Measurements from ENCODE around the gene KLHL29.

KLHL29 gene

DNA sequence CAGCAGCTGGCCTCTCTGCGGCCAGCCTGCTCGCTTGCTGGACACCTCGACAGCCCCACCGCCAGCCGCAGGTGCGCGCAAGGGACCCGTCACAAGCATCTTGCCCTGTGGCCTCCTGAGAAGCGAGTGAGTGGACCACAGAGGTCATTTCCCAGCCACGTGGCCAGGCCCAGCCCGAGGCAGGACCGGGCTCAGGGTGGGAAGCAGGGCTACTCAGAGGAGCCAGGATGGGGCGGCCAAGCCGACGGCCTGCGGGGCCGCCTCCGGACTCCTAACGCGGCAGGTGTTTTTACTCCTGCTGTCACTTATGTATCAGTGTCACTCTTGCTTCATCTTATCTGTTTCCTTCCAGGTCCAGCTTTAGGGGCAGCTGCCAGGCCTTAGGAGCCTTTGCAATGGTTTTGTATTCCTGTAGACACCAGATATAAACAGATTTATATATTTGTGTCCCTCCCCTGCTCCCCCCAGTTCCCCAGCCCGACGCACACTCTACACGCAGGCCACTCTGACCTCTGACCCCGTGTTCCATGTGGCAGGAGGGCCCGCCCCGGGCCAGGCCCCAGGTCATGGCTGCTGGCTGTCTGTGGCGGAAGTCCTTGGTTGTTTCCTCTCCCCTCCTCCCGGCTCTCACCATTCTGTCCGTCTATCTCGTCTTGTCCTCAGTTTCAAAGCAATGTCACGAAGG is 305.6 kb downstream of the KLHL29 start:
- no peak overlapping the region for H2BK120ac ChIP-seq (ENCODE audit: low read depth, low read length)
- H3K4me3 ChIP-seq (ENCODE audit: low read length in 2 of 2) = no peak overlapping the region
- no peaks in the 10 kb centered on the region for H3K27me3 ChIP-seq (ENCODE audit: control insufficient read depth in 3 of 3, insufficient read depth in 3 of 3, low read depth in 1 of 3, low read length in 3 of 3)
- no peak overlapping the region for H3K4me2 ChIP-seq (ENCODE audit: insufficient read depth, low read length, poor library complexity, severe bottlenecking)
- H2BK5ac ChIP-seq (ENCODE audit: low read length) = no peak overlapping the region
- H3K18ac ChIP-seq (ENCODE audit: low read length) = peak overlapping the region; percentile 93
- peak overlapping the region; percentile 9 for H4K8ac ChIP-seq (ENCODE audit: low read depth, low read length)
- peak overlapping the region; percentile 97 for H2BK15ac ChIP-seq (ENCODE audit: low read length)
- H2AK5ac ChIP-seq (ENCODE audit: low read depth, low read length) = peak overlapping the region; percentile 89
- peaks cover 2% of the 10 kb centered on the region for H3K79me1 ChIP-seq (ENCODE audit: low read depth, low read length)
- H3K14ac ChIP-seq (ENCODE audit: low read length) = peak overlapping the region; percentile 15
- no peaks in the 10 kb centered on the region for H3K9me3 ChIP-seq (replicated peaks in 1 of 2; ENCODE audit: control insufficient read depth in 2 of 2, insufficient read depth in 1 of 2, low read depth in 1 of 2, low read length in 2 of 2)
- DNase-seq (ENCODE audit: low spot score) = no peak
- no peak overlapping the region for H4K91ac ChIP-seq (ENCODE audit: low read depth, low read length, poor library complexity)
- no peak overlapping the region for H2AFZ ChIP-seq (ENCODE audit: low read length)
- WGBS, 2 donors (ENCODE audit: extremely low coverage in 2 of 2, insufficient read length in 2 of 2, insufficient replicate concordance in 1 of 2) = no CpG with 5 or more reads among the region's 31 CpGs
- H2BK12ac ChIP-seq (ENCODE audit: low read length) = peak overlapping the region; percentile 87
- H3K23ac ChIP-seq (ENCODE audit: low read depth, low read length, poor library complexity) = peak overlapping the region; percentile 82
- H3K27ac ChIP-seq (replicated peaks; ENCODE audit: low read length) = no peak overlapping the region
- H3K9ac ChIP-seq (ENCODE audit: low read depth, low read length, poor library complexity) = peak overlapping the region; percentile 80
- H3K4ac ChIP-seq (ENCODE audit: low read length) = no peak overlapping the region
- H3K4me1 ChIP-seq (ENCODE audit: control insufficient read depth in 2 of 2, insufficient read depth in 1 of 2, low read depth in 1 of 2, low read length in 2 of 2) = peaks cover 2 to 10% of the 10 kb centered on the region in 2 donors
- peaks cover 0 to 27% of the 10 kb centered on the region in 2 donors for H3K36me3 ChIP-seq (replicated peaks in 1 of 2; ENCODE audit: control insufficient read depth in 2 of 2, insufficient read depth in 2 of 2, low read length in 2 of 2)

DNA sequence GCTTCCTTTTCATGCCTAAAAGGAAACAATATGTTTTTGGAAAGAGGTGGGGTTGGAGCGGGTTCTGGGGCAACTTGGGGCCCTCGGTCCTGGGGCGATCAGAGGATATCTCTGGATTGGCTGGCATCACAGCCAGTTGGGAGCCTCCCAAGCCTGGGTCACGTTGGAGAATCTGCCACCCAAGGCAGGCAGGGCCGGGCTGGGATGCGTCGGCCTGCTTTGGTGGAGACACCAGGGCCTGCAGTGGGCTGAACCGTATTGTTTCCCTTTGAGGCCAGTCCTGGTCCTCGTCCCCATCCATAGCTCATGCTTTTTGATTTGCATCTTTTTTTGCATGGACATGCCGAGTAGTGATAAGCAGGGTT is 306.1 kb downstream of the KLHL29 start:
- peaks cover 2% of the 10 kb centered on the region for H3K79me1 ChIP-seq (ENCODE audit: low read depth, low read length)
- peaks cover 2 to 10% of the 10 kb centered on the region in 2 donors for H3K4me1 ChIP-seq (ENCODE audit: control insufficient read depth in 2 of 2, insufficient read depth in 1 of 2, low read depth in 1 of 2, low read length in 2 of 2)
- no peak overlapping the region for H2BK120ac ChIP-seq (ENCODE audit: low read depth, low read length)
- no peak overlapping the region for H2BK5ac ChIP-seq (ENCODE audit: low read length)
- no peak overlapping the region for H3K18ac ChIP-seq (ENCODE audit: low read length)
- H2BK15ac ChIP-seq (ENCODE audit: low read length) = no peak overlapping the region
- no peak overlapping the region for H3K9ac ChIP-seq (ENCODE audit: low read depth, low read length, poor library complexity)
- H3K14ac ChIP-seq (ENCODE audit: low read length) = no peak overlapping the region
- no peak overlapping the region for H2AFZ ChIP-seq (ENCODE audit: low read length)
- peaks cover 0 to 31% of the 10 kb centered on the region in 2 donors for H3K36me3 ChIP-seq (replicated peaks in 1 of 2; ENCODE audit: control insufficient read depth in 2 of 2, insufficient read depth in 2 of 2, low read length in 2 of 2)
- no peak overlapping the region for H2BK12ac ChIP-seq (ENCODE audit: low read length)
- H3K9me3 ChIP-seq (replicated peaks in 1 of 2; ENCODE audit: control insufficient read depth in 2 of 2, insufficient read depth in 1 of 2, low read depth in 1 of 2, low read length in 2 of 2) = no peaks in the 10 kb centered on the region
- H3K4me3 ChIP-seq (ENCODE audit: low read length in 2 of 2) = no peak overlapping the region
- no CpG with 5 or more reads among the region's 10 CpGs for WGBS, 2 donors (ENCODE audit: extremely low coverage in 2 of 2, insufficient read length in 2 of 2, insufficient replicate concordance in 1 of 2)
- no peak overlapping the region for H4K8ac ChIP-seq (ENCODE audit: low read depth, low read length)
- DNase-seq (ENCODE audit: low spot score) = no peak
- H3K4me2 ChIP-seq (ENCODE audit: insufficient read depth, low read length, poor library complexity, severe bottlenecking) = no peak overlapping the region
- H3K27me3 ChIP-seq (ENCODE audit: control insufficient read depth in 3 of 3, insufficient read depth in 3 of 3, low read depth in 1 of 3, low read length in 3 of 3) = no peaks in the 10 kb centered on the region
- no peak overlapping the region for H3K23ac ChIP-seq (ENCODE audit: low read depth, low read length, poor library complexity)
- no peak overlapping the region for H3K4ac ChIP-seq (ENCODE audit: low read length)
- H2AK5ac ChIP-seq (ENCODE audit: low read depth, low read length) = no peak overlapping the region
- H3K27ac ChIP-seq (replicated peaks; ENCODE audit: low read length) = no peak overlapping the region
- no peak overlapping the region for H4K91ac ChIP-seq (ENCODE audit: low read depth, low read length, poor library complexity)

DNA sequence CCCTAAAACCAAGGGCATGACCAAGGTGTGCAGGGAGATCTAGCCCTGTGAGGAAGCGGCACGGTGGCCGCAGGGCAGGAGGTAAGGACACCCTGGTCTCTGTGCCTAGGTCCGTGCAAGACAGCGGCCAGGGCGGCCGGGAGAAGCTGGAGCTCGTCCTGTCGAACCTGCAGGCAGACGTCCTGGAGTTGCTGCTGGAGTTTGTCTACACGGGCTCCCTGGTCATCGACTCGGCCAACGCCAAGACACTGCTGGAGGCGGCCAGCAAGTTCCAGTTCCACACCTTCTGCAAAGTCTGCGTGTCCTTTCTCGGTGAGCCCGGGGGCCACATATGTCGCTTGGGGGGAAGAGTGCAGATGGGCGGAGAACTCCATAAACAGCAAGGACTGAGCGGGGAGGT is 306.6 kb downstream of the KLHL29 start:
- H2BK15ac ChIP-seq (ENCODE audit: low read length) = no peak overlapping the region
- WGBS, 2 donors (ENCODE audit: extremely low coverage in 2 of 2, insufficient read length in 2 of 2, insufficient replicate concordance in 1 of 2) = no CpG with 5 or more reads among the region's 21 CpGs
- no peak overlapping the region for H3K4me3 ChIP-seq (ENCODE audit: low read length in 2 of 2)
- H2BK120ac ChIP-seq (ENCODE audit: low read depth, low read length) = no peak overlapping the region
- H3K14ac ChIP-seq (ENCODE audit: low read length) = no peak overlapping the region
- no peak overlapping the region for H3K9ac ChIP-seq (ENCODE audit: low read depth, low read length, poor library complexity)
- H3K4ac ChIP-seq (ENCODE audit: low read length) = no peak overlapping the region
- DNase-seq (ENCODE audit: low spot score) = no peak
- H4K8ac ChIP-seq (ENCODE audit: low read depth, low read length) = no peak overlapping the region
- no peak overlapping the region for H3K4me2 ChIP-seq (ENCODE audit: insufficient read depth, low read length, poor library complexity, severe bottlenecking)
- no peak overlapping the region for H3K27ac ChIP-seq (replicated peaks; ENCODE audit: low read length)
- peaks cover 2% of the 10 kb centered on the region for H3K79me1 ChIP-seq (ENCODE audit: low read depth, low read length)
- no peak overlapping the region for H2AFZ ChIP-seq (ENCODE audit: low read length)
- no peak overlapping the region for H3K23ac ChIP-seq (ENCODE audit: low read depth, low read length, poor library complexity)
- no peaks in the 10 kb centered on the region for H3K9me3 ChIP-seq (replicated peaks in 1 of 2; ENCODE audit: control insufficient read depth in 2 of 2, insufficient read depth in 1 of 2, low read depth in 1 of 2, low read length in 2 of 2)
- no peak overlapping the region for H2BK5ac ChIP-seq (ENCODE audit: low read length)
- no peak overlapping the region for H2AK5ac ChIP-seq (ENCODE audit: low read depth, low read length)
- H2BK12ac ChIP-seq (ENCODE audit: low read length) = no peak overlapping the region
- H3K18ac ChIP-seq (ENCODE audit: low read length) = no peak overlapping the region
- peaks cover 2 to 10% of the 10 kb centered on the region in 2 donors for H3K4me1 ChIP-seq (ENCODE audit: control insufficient read depth in 2 of 2, insufficient read depth in 1 of 2, low read depth in 1 of 2, low read length in 2 of 2)
- H3K27me3 ChIP-seq (ENCODE audit: control insufficient read depth in 3 of 3, insufficient read depth in 3 of 3, low read depth in 1 of 3, low read length in 3 of 3) = no peaks in the 10 kb centered on the region
- H3K36me3 ChIP-seq (replicated peaks in 1 of 2; ENCODE audit: control insufficient read depth in 2 of 2, insufficient read depth in 2 of 2, low read length in 2 of 2) = peaks cover 2 to 36% of the 10 kb centered on the region in 2 donors
- no peak overlapping the region for H4K91ac ChIP-seq (ENCODE audit: low read depth, low read length, poor library complexity)

- no peaks in the 10 kb centered on the region for H3K27me3 ChIP-seq (ENCODE audit: control insufficient read depth in 3 of 3, insufficient read depth in 3 of 3, low read depth in 1 of 3, low read length in 3 of 3)
- no peak overlapping the region for H3K4me3 ChIP-seq (ENCODE audit: low read length in 2 of 2)
- no peak for DNase-seq (ENCODE audit: low spot score)
- H4K8ac ChIP-seq (ENCODE audit: low read depth, low read length) = no peak overlapping the region
- H2BK12ac ChIP-seq (ENCODE audit: low read length) = no peak overlapping the region
- H2BK15ac ChIP-seq (ENCODE audit: low read length) = no peak overlapping the region
- no peak overlapping the region for H3K4me2 ChIP-seq (ENCODE audit: insufficient read depth, low read length, poor library complexity, severe bottlenecking)
- H3K4me1 ChIP-seq (ENCODE audit: control insufficient read depth in 2 of 2, insufficient read depth in 1 of 2, low read depth in 1 of 2, low read length in 2 of 2) = peaks cover 0 to 10% of the 10 kb centered on the region in 2 donors
- no peak overlapping the region for H2AFZ ChIP-seq (ENCODE audit: low read length)
- H3K14ac ChIP-seq (ENCODE audit: low read length) = peak overlapping the region; percentile 27
- H3K9ac ChIP-seq (ENCODE audit: low read depth, low read length, poor library complexity) = no peak overlapping the region
- H3K23ac ChIP-seq (ENCODE audit: low read depth, low read length, poor library complexity) = no peak overlapping the region
- no peak overlapping the region for H4K91ac ChIP-seq (ENCODE audit: low read depth, low read length, poor library complexity)
- peaks cover 2 to 42% of the 10 kb centered on the region in 2 donors for H3K36me3 ChIP-seq (replicated peaks in 1 of 2; ENCODE audit: control insufficient read depth in 2 of 2, insufficient read depth in 2 of 2, low read length in 2 of 2)
- peak overlapping the region; percentile 3 for H2AK5ac ChIP-seq (ENCODE audit: low read depth, low read length)
- no peak overlapping the region for H3K18ac ChIP-seq (ENCODE audit: low read length)
- no peaks in the 10 kb centered on the region for H3K9me3 ChIP-seq (replicated peaks in 1 of 2; ENCODE audit: control insufficient read depth in 2 of 2, insufficient read depth in 1 of 2, low read depth in 1 of 2, low read length in 2 of 2)
- peaks cover 2% of the 10 kb centered on the region for H3K79me1 ChIP-seq (ENCODE audit: low read depth, low read length)
- WGBS, 2 donors (ENCODE audit: extremely low coverage in 2 of 2, insufficient read length in 2 of 2, insufficient replicate concordance in 1 of 2) = no CpG with 5 or more reads among the region's 14 CpGs
- no peak overlapping the region for H3K4ac ChIP-seq (ENCODE audit: low read length)
- H2BK120ac ChIP-seq (ENCODE audit: low read depth, low read length) = no peak overlapping the region
- H2BK5ac ChIP-seq (ENCODE audit: low read length) = no peak overlapping the region
- H3K27ac ChIP-seq (replicated peaks; ENCODE audit: low read length) = no peak overlapping the region
Observed at GRCh38 chr2:23692263-23692662, 307.3 kb downstream of the KLHL29 start.
